B cell (primary cell): ENCODE measurements around the gene ARPC2. TPM values are rescaled to one million over a fixed set of nuclear protein-coding genes. Genes with fewer than 3 reads are reported as not detected.

ENCODE experiments used
- ATAC-seq: fragments of 200-7000 bp; cut with Tn5 transposase; one replicate; pipeline ENCODE4 v1.10.0; 2021; ENCODE audit warnings: low read depth, mild to moderate bottlenecking, moderate number of reproducible peaks, moderate library complexity
- CTCF ChIA-PET: fragments of 350-600 bp; sonication (Branson Sonifier 250); formaldehyde crosslinking; loops from one replicate; lab custom pipeline; 2021; ENCODE audit warnings: antibody characterized with exemption, inconsistent platforms; lab: Charles Lee
- POLR2A ChIA-PET: fragments of 350-600 bp; sonication (Branson Sonifier 250); formaldehyde crosslinking; loops from one replicate; lab custom pipeline; 2021; ENCODE audit warnings: antibody characterized with exemption; lab: Charles Lee
- DNase-seq: peaks from one replicate; pipeline ENCODE4 v3.0.0; 2013
- H2AFZ ChIP-seq: 2 replicates; pipeline ENCODE4 v1.6.1; 2012; ENCODE audit warnings: mild to moderate bottlenecking, low read depth, low read length; ENCODE audit not compliant: insufficient read depth, poor library complexity, severe bottlenecking
- H3K27ac ChIP-seq, 2 donors: 1 replicate in 1 of 2; 2 replicates in 1 of 2; pipeline ENCODE4 v1.5.1; 2012 to 2013; ENCODE audit warnings: low read length in 2 of 2, mild to moderate bottlenecking in 2 of 2, moderate library complexity in 1 of 2
- H3K27me3 ChIP-seq, 4 experiments: fragments of 200-600 bp in 1 of 4; sonication (generic) in 1 of 4; replicated peaks in 1 of 4; 1 replicate in 2 of 4; 2 replicates in 2 of 4; pipeline versions ENCODE4 v1.6.1 to v1.7.0; 2013 to 2016; ENCODE audit warnings: low read length in 3 of 4, mild to moderate bottlenecking in 2 of 4, mixed read lengths in 1 of 4, moderate library complexity in 1 of 4; ENCODE audit not compliant: insufficient read depth in 4 of 4, control insufficient read depth in 3 of 4; ENCODE audit errors: control extremely low read depth in 1 of 4
- H3K36me3 ChIP-seq, 2 experiments: replicated peaks in 1 of 2; 1 replicate in 1 of 2; 2 replicates in 1 of 2; pipeline versions ENCODE4 v1.6.1 to v1.7.1; 2013; ENCODE audit warnings: low read length in 1 of 2; ENCODE audit not compliant: insufficient read depth in 2 of 2, control insufficient read depth in 1 of 2; ENCODE audit errors: control extremely low read depth in 1 of 2, extremely low read depth in 1 of 2
- H3K4me1 ChIP-seq, 2 donors: fragments of 200-600 bp in 1 of 2; sonication (generic) in 1 of 2; 1 replicate in 1 of 2; 2 replicates in 1 of 2; pipeline versions ENCODE4 v1.5.1 to v1.6.1; 2013 to 2017; ENCODE audit warnings: low read length in 2 of 2; ENCODE audit not compliant: control insufficient read depth in 2 of 2, insufficient read depth in 2 of 2
- H3K4me2 ChIP-seq: replicated peaks from 2 replicates; pipeline ENCODE3; 2012; ENCODE audit warnings: mild to moderate bottlenecking, low read depth, low read length; ENCODE audit not compliant: poor library complexity, severe bottlenecking
- H3K4me3 ChIP-seq, 5 experiments: fragments of 200-600 bp in 1 of 5; sonication (generic) in 1 of 5; 1 replicate in 3 of 5; 2 replicates in 2 of 5; pipeline versions ENCODE4 v1.5.1 to v1.7.0; 2011 to 2016; ENCODE audit warnings: low read length in 4 of 5, mild to moderate bottlenecking in 4 of 5, low read depth in 2 of 5, control low read depth in 1 of 5, moderate library complexity in 1 of 5; ENCODE audit not compliant: insufficient read depth in 1 of 5; ENCODE audit errors: control extremely low read depth in 1 of 5, extremely low read depth in 1 of 5
- H3K79me2 ChIP-seq: fragments of 200-600 bp; sonication (generic); one replicate; pipeline ENCODE4 v1.6.0; 2016; ENCODE audit warnings: low read length; ENCODE audit not compliant: control insufficient read depth, insufficient read depth
- H3K9ac ChIP-seq: fragments of 200-600 bp; sonication (generic); 2 replicates; pipeline ENCODE4 v1.6.1; 2017; ENCODE audit warnings: mild to moderate bottlenecking, low read length, moderate library complexity
- H3K9me3 ChIP-seq, 3 donors: one replicate each; pipeline versions ENCODE4 v1.6.1 to v1.7.1; 2013; ENCODE audit warnings: low read length in 2 of 3; ENCODE audit not compliant: control insufficient read depth in 2 of 3, insufficient read depth in 1 of 3; ENCODE audit errors: control extremely low read depth in 1 of 3
- H4K20me1 ChIP-seq: 2 replicates; pipeline ENCODE4 v1.6.0; 2012; ENCODE audit warnings: mild to moderate bottlenecking, low read length; ENCODE audit not compliant: insufficient read depth, control insufficient read depth, poor library complexity, severe bottlenecking
- H3K27ac Mint-ChIP-seq: one replicate; pipeline ENCODE4 v1.8.0; 2021; ENCODE audit warnings: mixed read lengths
- H3K27me3 Mint-ChIP-seq: one replicate; pipeline ENCODE4 v1.8.0; 2021; ENCODE audit warnings: mixed read lengths
- H3K4me1 Mint-ChIP-seq: one replicate; pipeline ENCODE4 v1.8.0; 2021; ENCODE audit warnings: mixed read lengths
- H3K4me3 Mint-ChIP-seq: one replicate; pipeline ENCODE4 v1.8.0; 2021; ENCODE audit warnings: mixed read lengths
- H3K9me3 Mint-ChIP-seq: one replicate; pipeline ENCODE4 v1.8.0; 2022; ENCODE audit warnings: mixed read lengths; ENCODE audit not compliant: insufficient read depth
- EZH2 ChIP-seq: IDR thresholded peaks from 2 replicates; pipeline ENCODE4 v1.6.1; 2012; ENCODE audit warnings: borderline replicate concordance, low read depth, mild to moderate bottlenecking, moderate library complexity, low read length; ENCODE audit not compliant: insufficient read depth, poor library complexity, severe bottlenecking
- WGBS: methylation state at CpG from one replicate; pipeline ENCODE4 v1.1.5; 2013; ENCODE audit warnings: missing lambda C conversion rate; ENCODE audit not compliant: insufficient coverage; 5-methylcytosine and 5-hydroxymethylcytosine counted together
- intact Hi-C: fragments of 100-400 bp; cut with micrococcal nuclease; formaldehyde crosslinking; loops from one replicate; pipeline ENCODE4 v1.10.0; 2022
- polyA plus RNA-seq: library from polyadenylated mRNA; depleted of rRNA; stranded (reverse); fragments of >200 nt; gene quantifications from 2 replicates; pipeline ENCODE4 v1.2.3, GENCODE V29; 2012
- total RNA-seq, 2 donors: library from RNA; stranded (reverse); fragments of 120-200 nt in 1 of 2; gene quantifications; 1 replicate in 1 of 2; 2 replicates in 1 of 2; pipeline versions ENCODE4 v1.2.3 to v1.2.4, GENCODE V29; 2013 to 2022
- TF ChIP-seq, protein P1 (sequence below): fragments of 200-600 bp; IDR thresholded peaks from one replicate; pipeline ENCODE4 v1.8.0; 2022; ENCODE audit warnings: antibody characterized with exemption, mild to moderate bottlenecking

The ARPC2 gene
- total and polyA plus RNA-seq, 2 donors (not counting 1 experiment from before 2014, with no cell fraction given), result 314 to 343 TPM

DNA sequence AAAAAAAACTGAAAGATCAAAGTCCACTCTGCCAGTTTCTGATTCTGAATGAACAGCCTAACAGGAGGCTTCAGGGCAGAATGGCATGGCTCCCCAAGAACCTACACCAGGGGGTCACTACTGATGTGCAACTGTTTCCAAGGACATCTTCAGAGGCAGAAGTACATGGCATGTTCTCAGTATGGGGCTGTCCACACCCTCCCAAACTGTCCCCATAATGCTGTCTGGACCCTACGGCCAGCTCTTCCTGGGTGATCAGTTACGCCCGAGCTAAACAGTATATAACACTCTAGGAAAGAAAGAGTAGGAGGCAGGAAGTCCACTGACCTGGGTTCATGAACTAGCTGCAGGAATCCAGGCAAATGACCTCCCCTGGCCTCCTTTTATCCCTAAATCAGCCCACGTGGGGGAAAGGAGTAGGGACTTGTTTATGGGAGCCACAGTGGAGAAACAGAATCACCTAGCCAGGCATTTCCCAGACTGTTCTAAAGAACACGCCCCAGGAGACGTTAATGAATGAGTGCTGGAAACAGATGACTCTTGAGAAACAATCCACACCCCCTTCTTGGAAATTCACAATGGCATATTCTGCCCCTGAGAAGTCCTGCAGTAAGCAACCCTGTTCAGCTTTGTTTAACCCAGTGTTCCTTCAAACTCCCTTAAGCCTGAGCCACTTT lies 72.8 kb downstream of the ARPC2 start:
- POLR2A ChIA-PET, result interaction anchor here (0.5 to 3.4 kb wide), 7 partner anchors 14 to 107 kb away, joined by 3 to 32 read pairs (median 6); partner anchors contain the start of genes AAMP, CATIP and PNKD

DNA sequence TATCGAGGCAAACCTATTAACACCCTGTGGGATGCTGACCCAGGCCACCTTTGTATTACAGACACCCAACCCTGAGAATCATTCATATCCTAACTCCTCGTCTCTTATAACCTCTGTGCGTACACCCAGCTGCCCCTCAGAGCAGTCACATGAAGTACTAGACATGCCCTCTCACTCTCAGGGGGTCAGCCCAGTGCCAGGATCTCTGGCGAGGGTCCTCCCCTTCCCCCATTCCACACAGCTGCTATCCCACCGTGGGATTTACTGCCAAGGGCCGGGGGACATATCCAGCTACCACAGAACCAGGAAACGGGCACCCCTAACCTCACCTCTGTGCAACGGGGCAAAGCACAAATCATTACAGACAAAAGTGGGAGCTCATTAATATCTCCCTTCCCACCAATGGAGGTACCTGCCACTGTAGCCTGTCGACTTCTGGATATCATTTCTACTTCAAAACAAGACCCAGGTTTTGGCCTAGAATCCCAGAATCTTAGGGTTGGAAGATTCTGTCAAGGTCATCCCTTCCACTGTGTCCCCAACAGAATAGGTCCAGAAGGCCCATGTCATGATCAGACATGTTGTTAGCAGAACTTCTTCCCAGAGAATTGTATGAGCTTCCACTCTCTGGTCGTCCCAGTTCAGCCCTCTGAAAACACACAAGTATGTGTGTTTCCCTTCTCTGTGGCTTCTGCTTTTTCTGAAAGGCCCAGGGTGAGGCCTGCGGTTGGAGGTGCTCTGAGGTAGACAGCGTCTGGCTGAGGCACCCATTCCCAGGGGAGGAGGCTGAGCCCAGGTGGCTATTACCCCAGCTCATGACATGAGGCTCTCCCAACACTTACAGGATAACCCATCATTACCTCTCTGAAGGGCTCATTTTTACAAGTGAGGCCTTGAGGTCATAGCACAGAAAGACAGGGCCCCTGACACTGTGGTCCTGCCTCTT lies 73.6 kb downstream of the ARPC2 start:
- ChIA-PET CTCF (interaction anchor here (0.6 to 15.5 kb wide), 14 partner anchors 9 to 123 kb away, joined by 3 to 331 read pairs (median 5); partner anchors contain the start of genes AAMP, CATIP and PNKD), POLR2A (interaction anchor here (0.7 to 3.4 kb wide), 7 partner anchors 15 to 110 kb away, joined by 3 to 32 read pairs (median 6); partner anchors contain the start of genes AAMP, CATIP, CTDSP1 and PNKD)
- Histone ChIP-seq H3K27ac (peak overlapping the region; percentile 92 to 98), H3K79me2 (peaks cover 86% of the 10 kb centered on the region), H3K4me2 (peak overlapping the region; percentile 93), H3K9me3 (no peaks in the 10 kb centered on the region), H4K20me1 (no peaks in the 10 kb centered on the region), H2AFZ (no peak overlapping the region), H3K4me1 (peaks cover 73 to 88% of the 10 kb centered on the region in 2 donors), H3K4me3 (peak overlapping the region; percentile 50 to 95 (median 87)), H3K9ac (peak overlapping the region; percentile 97), H3K27me3 (no peaks in the 10 kb centered on the region), H3K36me3 (no peaks in the 10 kb centered on the region)
- Mint-ChIP-seq H3K9me3 (no peaks in the 10 kb centered on the region), H3K27ac (peak overlapping the region; percentile 93), H3K4me3 (peak overlapping the region; percentile 89), H3K4me1 (peaks cover 76% of the 10 kb centered on the region), H3K27me3 (no peaks in the 10 kb centered on the region)
- ATAC-seq (peak; percentile 68), DNase-seq (peak; percentile 95)
- whole genome bisulfite sequencing, result 34% methylated on average over 12 of the region's 12 CpGs
- TF ChIP-seq, protein P1, sequence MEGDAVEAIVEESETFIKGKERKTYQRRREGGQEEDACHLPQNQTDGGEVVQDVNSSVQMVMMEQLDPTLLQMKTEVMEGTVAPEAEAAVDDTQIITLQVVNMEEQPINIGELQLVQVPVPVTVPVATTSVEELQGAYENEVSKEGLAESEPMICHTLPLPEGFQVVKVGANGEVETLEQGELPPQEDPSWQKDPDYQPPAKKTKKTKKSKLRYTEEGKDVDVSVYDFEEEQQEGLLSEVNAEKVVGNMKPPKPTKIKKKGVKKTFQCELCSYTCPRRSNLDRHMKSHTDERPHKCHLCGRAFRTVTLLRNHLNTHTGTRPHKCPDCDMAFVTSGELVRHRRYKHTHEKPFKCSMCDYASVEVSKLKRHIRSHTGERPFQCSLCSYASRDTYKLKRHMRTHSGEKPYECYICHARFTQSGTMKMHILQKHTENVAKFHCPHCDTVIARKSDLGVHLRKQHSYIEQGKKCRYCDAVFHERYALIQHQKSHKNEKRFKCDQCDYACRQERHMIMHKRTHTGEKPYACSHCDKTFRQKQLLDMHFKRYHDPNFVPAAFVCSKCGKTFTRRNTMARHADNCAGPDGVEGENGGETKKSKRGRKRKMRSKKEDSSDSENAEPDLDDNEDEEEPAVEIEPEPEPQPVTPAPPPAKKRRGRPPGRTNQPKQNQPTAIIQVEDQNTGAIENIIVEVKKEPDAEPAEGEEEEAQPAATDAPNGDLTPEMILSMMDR, result no peak
- no peak for TF ChIP-seq EZH2
- intact Hi-C loops, result loop anchor here (1.0 to 5.0 kb wide), 2 partner anchors 18 to 592 kb away; partner anchors contain the start of gene WNT10A

More for the DNA sequence above, 72.8 kb downstream of the ARPC2 start:
- Mint-ChIP-seq H3K4me3 (peak overlapping the region; percentile 89), H3K27ac (peak overlapping the region; percentile 93), H3K27me3 (no peaks in the 10 kb centered on the region), H3K9me3 (no peaks in the 10 kb centered on the region), H3K4me1 (peaks cover 83% of the 10 kb centered on the region)
- peaks cover 0 to 3% of the 10 kb centered on the region in 2 experiments for H3K36me3 ChIP-seq
- H3K4me1 ChIP-seq, result peaks cover 81 to 96% of the 10 kb centered on the region in 2 donors
- intact Hi-C loops, result loop anchor here (5.0 kb wide), 1 partner anchor 593 kb away; the partner anchor contains the start of gene WNT10A
- H3K79me2 ChIP-seq, result peaks cover 94% of the 10 kb centered on the region
- H3K4me2 ChIP-seq, result peak overlapping the region; percentile 93
- WGBS, result 85% methylated on average over 4 of the region's 6 CpGs
- no peak for ATAC-seq
- no peaks in the 10 kb centered on the region for H3K9me3 ChIP-seq
- CTCF ChIA-PET, result interaction anchor here (1.2 to 15.5 kb wide), 5 partner anchors 12 to 78 kb away, joined by 3 to 331 read pairs (median 22); partner anchors contain the start of genes AAMP, CATIP and PNKD
- peak overlapping the region; percentile 97 for H3K9ac ChIP-seq
- H3K4me3 ChIP-seq, result peak overlapping the region in 4 of 5 experiments; percentile 50 to 95 (median 76)
- no peaks in the 10 kb centered on the region for H3K27me3 ChIP-seq
- DNase-seq, result no peak
- H4K20me1 ChIP-seq, result no peaks in the 10 kb centered on the region
- TF ChIP-seq EZH2, result no peak
- peak overlapping the region; percentile 92 to 98 for H3K27ac ChIP-seq
- H2AFZ ChIP-seq, result no peak overlapping the region
